Measurements from ENCODE around the gene PLXNB3.

GRCh38 chrX:153741446-153741845 is 22.6 kb upstream of the PLXNB3 start:
- TF ChIP-seq CTCF (IDR thresholded peaks at IDR 0.05) (no peak), POLR2A (IDR thresholded peaks at IDR 0.05) (no peak)

Data from adrenal gland (tissue), 5 donors.